ENCODE results near the gene UBE2L5.

- TF ChIP-seq ZNF302 (tag by site-specific recombination; IDR thresholded peaks at IDR 0.05; ENCODE audit: low read depth) (no peak), CTCF (tag by site-specific recombination; IDR thresholded peaks at IDR 0.05) (no peak), REST (tag by site-specific recombination; IDR thresholded peaks at IDR 0.05) (no peak)
- TF ChIP-seq, protein P1, sequence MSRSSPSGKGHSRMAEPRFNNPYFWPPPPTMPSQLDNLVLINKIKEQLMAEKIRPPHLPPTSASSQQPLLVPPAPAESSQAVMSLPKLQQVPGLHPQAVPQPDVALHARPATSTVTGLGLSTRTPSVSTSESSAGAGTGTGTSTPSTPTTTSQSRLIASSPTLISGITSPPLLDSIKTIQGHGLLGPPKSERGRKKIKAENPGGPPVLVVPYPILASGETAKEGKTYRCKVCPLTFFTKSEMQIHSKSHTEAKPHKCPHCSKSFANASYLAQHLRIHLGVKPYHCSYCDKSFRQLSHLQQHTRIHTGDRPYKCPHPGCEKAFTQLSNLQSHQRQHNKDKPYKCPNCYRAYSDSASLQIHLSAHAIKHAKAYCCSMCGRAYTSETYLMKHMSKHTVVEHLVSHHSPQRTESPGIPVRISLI (tag by site-specific recombination; IDR thresholded peaks at IDR 0.05): no peak
Observed at GRCh38 chr13:30388406-30389283, 33.6 kb upstream of the UBE2L5 start.
